Activated CD8-positive, alpha-beta memory T cell treated with anti-CD3 and anti-CD28 coated beads, Interleukin-2, amount 50 U/mL, for 24 hours (primary cell): ENCODE results near the gene AMH.

Experiments used
- DNase-seq: peaks from one replicate; pipeline ENCODE4 v3.0.0-alpha.2; 2020; ENCODE audit errors: extremely low read depth

Gene AMH

GRCh38 chr19:2287585-2288337 lies 38.6 kb downstream of the AMH start:
- no peak for DNase-seq

- DNase-seq = no peak
Observed at GRCh38 chr19:2288338-2288817, 39.3 kb downstream of the AMH start.

GRCh38 chr19:2288818-2289713 lies 39.9 kb downstream of the AMH start:
- DNase-seq = no peak

- no peak for DNase-seq
Observed at GRCh38 chr19:2289714-2290435, 40.8 kb downstream of the AMH start.

- DNase-seq = no peak
Observed at GRCh38 chr19:2290441-2291184, 41.5 kb downstream of the AMH start.

GRCh38 chr19:2291185-2291751 lies 42.1 kb downstream of the AMH start:
- DNase-seq = no peak

- DNase-seq = no peak
Observed at GRCh38 chr19:2294687-2295335, 45.7 kb downstream of the AMH start.

GRCh38 chr19:2296141-2296540 lies 47.0 kb downstream of the AMH start:
- no peak for DNase-seq

- DNase-seq = no peak
Observed at GRCh38 chr19:2300533-2300932, 51.4 kb downstream of the AMH start.
